Measurements from ENCODE around the gene OR1E2.
"Not testable (repeated sequence)": the region's sequence is repeated elsewhere in the genome, so short reads cannot be mapped to it uniquely, and the experiment has no call there.

The OR1E2 gene

GRCh38 chr17:3397801-3398200 lies 35.8 kb downstream of the OR1E2 start:
- not testable (repeated sequence) for DNase-seq (ENCODE audit: low spot score)

- DNase-seq (ENCODE audit: low spot score) = no peak
Measured at GRCh38 chr17:3389791-3390190, 43.9 kb downstream of the OR1E2 start.

- DNase-seq (ENCODE audit: low spot score) = no peak
Measured at GRCh38 chr17:3385869-3386816, 47.5 kb downstream of the OR1E2 start, which contains the start of gene OR3A2. Gene OR3A2, minus strand, starts transcription at chr17:3386308.
